GM21381 (cell line): Measurements from ENCODE around the gene C8G.

Experiments
- ATAC-seq: cut with Tn5 transposase; IDR thresholded peaks from one replicate; pipeline ENCODE4 v1.9.1; 2021; ENCODE audit warnings: mild to moderate bottlenecking, moderate library complexity; ENCODE audit not compliant: unreplicated experiment

Gene C8G

DNA sequence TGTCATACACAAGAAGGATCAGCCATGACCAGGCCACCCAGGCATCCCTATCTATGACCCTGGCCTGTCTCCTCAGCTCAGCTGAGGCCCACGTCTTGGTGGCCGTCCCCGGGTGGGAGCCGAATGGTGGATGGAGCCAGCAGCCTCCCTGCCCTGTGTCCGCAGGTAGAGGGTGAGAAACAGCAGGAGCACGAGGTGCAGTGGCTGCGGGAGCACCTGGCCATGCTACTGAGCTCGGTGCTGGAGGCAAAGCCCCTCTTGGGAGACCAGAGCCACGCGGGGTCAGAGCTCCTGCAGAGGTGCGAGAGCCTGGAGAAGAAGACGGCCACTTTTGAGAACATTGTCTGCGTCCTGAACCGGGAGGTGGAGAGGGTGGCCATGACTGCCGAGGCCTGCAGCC is 25.0 kb upstream of the C8G start:
- no peak for ATAC-seq

DNA sequence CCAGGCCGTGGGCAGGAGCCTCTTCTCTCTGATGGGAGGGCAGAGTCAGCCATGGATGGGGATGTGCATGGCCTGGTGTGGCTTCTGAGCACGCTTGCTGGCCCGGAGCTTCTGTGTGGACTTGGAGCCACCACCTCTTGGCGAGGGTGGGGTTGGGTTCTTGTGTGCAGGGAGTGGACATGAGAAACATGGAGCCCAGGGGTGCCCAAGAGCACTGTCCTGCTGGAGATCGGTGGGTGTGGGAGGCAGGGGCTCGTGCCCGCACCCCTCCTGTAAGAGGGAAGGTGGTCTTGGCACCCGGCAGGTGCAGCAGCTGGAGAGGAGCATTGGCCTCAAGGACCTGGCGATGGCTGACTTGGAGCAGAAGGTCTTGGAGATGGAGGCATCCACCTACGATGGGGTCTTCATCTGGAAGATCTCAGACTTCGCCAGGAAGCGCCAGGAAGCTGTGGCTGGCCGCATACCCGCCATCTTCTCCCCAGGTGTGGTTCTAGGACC is 24.3 kb upstream of the C8G start:
- ATAC-seq: no peak

DNA sequence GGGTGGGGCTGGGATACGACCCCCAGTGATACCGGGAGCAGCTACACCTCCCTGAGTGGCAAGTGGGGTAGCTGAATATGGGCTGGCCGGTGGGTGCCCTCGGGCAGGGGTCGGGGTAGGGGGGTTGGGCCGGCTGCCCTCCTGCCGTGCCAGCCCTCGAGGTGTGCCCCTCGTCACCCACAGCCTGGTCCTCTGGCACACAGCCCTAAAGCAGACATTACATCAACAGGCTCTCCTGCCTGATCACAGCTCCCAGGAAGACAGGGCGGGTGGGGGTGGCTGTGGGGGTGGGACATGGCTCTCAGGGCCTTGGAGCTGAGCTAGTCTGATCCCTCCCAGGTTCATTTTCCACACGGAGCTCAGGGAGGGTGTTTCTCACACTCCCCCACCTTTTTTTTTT is 23.7 kb upstream of the C8G start:
- no peak for ATAC-seq

DNA sequence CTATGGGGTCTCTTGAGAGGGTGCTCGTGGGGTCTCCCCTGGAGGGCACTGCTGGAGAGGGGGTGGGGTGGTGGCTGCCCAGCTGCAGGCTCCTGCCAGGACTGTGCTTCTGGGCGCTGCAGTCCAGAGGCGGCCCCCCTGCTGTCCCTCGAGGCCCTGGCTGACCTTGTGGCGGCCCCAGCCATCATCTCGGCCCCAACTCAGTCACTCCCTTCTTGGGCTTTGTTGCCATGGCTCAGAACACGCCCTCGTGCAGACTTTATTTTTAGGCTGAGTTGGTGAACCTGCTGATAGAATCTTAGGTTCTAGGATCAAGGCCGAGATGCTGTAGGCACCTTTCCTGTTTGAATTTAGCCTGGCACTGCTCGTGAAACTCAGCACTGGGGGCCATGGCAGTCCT is 23.3 kb upstream of the C8G start:
- no peak for ATAC-seq

DNA sequence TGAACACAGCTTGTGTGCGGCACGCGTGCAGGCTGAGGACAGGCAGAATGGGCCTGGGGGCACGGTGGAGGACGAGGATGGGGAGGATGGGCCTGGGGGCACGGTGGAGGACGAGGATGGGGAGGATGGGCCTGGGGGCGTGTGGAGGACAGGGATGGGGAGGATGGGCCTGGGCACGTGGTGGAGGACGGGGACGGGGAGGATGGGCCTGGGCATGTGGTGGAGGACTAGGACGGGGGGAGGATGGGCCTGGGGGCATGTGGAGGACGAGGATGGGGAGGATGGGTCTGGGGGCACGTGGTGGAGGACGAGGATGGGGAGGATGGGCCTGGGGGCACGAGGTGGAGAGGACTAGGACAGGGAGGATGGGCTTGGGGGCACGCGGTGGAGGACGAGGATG is 22.5 kb upstream of the C8G start:
- ATAC-seq: no peak

DNA sequence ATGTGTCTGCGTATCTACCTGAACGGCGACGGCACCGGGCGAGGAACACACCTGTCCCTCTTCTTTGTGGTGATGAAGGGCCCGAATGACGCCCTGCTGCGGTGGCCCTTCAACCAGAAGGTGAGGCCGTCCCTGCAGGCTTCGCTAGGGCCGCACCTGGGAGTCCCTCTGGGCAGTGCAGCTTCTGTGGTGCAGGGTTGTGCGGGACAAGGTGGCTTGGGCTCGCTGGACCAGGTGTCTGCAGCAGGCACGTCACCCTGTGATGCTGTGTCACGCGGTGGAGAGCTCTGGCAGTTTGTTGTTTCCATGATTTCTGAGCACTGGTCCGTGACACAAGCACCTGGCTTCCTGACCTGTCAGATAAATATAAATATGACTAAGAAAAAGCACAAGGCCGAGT is 21.2 kb upstream of the C8G start:
- no peak for ATAC-seq

DNA sequence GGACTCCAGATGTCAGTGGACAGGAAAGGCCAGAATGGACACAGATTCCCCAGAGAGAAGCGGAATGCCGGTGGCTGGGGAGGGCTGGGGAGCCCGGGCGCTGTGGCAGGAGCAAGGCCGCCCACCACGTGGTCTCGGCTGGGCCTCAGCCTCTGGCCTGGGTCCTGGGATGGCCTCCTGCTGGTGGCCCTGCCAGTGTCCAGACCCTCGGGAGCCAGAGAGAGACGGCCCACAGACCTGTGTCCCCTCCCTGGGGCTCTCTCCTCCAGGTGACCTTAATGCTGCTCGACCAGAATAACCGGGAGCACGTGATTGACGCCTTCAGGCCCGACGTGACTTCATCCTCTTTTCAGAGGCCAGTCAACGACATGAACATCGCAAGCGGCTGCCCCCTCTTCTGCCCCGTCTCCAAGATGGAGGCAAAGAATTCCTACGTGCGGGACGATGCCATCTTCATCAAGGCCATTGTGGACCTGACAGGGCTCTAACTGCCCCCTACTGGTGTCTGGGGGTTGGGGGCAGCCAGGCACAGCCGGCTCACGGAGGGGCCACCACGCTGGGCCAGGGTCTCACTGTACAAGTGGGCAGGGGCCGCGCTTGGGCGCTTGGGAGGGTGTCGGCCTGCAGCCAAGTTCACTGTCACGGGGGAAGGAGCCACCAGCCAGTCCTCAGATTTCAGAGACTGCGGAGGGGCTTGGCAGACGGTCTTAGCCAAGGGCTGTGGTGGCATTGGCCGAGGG is 19.5 kb upstream of the C8G start:
- ATAC-seq: no peak

DNA sequence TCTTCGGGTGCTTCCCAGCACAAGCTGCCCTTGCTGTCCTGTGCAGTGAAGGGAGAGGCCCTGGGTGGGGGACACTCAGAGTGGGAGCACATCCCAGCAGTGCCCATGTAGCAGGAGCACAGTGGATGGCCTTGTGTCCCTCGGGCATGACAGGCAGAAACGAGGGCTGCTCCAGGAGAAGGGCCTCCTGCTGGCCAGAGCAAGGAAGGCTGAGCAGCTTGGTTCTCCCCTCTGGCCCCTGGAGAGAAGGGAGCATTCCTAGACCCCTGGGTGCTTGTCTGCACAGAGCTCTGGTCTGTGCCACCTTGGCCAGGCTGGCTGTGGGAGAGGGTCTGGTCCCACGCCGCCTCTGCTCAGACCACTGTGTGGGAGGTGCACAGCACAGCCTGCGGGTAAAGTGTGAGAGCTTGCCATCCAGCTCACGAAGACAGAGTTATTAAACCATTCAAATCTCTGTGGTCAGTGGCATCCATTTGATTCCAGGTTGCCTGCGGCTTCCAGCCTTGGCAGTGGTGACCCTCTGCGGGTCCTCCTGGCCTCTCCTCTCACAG is 18.8 kb upstream of the C8G start:
- ATAC-seq: no peak

DNA sequence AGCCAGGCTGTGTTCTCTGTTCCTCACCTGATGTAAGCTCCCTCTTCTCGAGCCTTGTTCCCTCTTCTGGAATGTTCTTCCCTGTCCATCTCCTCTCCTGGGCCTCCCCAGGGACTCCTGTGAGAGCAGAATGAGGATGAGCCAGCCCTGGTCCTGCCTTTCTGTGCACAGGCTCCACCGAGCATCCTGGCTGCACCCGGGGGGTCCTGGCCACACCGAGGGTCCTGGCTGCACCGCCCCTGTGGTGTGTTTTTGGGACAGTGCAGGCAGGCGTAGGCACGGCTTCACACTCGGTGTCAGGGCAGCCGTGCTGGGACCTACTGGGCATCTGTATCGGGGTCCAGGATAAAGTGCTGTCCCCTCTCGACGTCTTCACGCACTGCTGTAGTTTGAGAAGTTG is 18.3 kb upstream of the C8G start:
- no peak for ATAC-seq

DNA sequence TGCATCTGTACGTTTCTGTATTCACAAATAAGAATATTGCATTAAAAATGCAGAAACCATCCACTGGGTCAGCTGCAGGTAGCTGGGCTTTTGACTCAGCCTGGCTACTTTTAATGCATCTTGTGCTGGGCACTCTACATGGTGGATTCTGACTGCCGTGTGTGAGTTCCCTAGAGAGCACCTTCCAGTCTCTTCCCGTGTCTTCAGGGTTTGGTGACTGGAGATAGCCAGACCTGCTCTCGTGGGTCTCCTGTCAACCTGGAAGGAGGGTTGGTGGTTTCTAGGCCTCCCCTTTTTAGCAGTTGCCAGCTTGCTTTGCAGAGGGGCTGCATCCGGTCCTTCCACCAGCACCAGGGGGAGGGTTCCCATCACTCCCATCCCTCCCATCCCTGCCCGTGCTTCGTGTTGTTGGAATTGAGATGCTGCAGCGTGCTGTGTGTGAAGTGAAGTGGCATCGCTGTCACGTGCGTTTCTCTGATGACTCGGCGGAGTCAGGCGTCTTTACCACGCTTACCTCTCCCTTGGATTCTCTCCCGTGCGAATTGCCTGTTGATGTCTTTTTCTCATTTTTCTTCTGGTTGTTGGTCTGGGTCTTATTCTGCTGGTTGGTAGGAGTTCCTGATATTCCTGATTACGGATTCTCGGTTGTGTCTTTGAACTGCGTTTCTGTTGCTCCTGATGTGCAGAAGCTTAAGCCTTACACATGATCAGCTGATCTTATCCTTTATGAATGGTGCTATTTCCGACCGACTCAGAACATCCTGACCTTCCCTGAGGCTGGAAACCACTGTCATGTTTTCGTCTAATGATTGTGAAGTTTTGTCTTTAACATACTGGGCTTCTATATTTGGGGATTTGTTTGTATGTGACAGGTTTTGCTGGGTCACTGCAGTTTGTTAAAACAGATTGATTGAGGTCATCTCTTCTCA is 17.4 kb upstream of the C8G start:
- no peak for ATAC-seq

DNA sequence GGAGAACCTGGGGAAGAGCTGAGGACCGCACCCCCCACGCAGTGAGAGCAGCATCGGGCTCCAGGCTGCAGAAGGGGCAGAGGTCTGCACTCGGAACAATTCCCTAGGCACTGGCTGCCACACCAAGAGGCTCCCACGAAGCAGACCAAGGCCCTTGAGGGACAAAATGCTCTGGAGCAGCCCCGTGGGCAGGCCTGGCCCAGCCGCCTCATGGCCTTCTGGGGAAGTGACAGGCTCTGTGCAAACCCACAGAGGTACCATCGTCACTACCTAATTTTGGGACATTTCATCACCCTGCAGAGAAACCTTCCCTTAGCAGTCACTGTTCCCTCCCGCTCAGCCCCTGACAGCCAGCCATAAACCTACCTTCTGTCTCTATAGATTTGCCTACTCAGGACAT is 16.5 kb upstream of the C8G start:
- ATAC-seq: no peak

DNA sequence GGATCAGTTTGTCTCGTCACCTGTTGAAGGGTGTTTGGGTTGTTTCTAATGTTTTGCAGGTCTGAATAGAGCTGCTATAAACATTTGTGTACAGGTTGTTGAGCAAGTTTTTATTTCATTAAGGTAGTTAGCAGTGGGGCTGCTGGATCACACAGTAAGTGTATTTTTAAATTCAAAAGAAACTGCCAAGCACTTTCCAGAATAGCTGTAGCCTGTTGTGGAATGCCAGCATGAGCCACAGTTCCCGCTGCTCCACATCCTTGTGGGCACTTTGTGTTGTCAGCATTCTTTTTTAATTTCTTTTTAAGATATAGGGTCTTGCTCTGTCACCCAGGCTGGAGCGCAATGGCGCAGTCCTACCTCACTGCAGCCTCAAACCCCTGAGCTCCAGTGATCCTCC is 15.0 kb upstream of the C8G start:
- no peak for ATAC-seq

DNA sequence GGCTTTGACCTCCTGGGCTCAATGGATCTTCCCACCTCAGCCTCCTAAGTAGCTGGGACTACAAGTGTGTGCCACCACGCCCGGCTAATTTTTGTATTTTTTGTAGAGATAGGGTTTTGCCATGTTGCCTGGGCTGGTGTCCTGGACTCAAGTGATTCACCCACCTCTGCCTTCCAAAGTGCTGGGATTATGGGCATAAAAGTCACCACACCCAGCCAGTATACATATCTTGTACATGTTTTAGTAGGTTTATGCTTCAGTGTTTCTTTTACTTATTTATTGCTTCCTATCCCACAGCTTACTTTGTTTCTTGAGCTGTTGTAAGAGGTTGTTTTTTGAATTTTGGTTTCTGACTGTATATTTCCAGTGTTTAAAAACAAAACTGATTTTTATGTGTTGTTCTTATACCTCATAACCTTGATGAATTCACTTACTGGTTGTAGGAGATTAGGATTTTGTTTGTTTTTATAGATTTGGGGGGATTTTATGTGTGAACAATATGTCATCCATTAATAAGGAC is 13.4 kb upstream of the C8G start:
- ATAC-seq: no peak

DNA sequence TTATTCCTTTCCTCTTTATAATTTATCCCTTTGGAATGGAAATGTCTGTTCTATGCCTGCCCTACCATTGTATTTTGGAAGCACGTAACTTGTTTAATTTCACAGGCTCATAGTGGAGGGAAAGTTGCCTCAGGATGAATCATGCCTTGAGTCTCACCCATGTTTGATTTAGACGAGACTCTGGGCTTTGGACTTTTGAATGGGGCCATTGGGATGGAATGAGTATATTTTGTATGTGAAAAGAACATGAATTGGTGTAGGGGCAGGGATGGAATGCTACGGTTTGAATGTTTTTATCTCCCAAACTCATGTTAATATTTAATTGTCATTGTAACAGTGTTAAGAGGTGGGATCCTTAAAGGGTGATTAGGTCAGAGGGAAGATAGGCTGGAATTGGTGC is 10.8 kb upstream of the C8G start:
- ATAC-seq: no peak

DNA sequence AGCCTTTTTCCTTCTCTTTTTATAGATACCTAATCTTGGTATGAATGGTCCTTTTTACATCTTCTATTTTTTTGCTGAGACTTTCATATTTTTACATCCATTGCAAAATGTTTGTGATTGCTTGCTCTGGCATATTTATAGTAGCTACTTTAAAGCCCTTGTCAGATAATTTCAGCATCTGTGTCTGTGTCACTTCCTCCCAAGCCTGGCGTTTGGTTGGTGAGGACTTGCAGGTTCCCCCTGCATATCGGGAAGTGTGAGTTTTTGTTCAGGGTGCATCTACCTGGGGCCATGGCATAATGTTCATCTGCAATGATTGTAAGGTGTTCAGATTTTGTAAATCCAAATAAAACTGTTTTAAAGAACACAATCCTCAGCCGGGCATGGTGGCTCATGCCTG is 9.4 kb upstream of the C8G start:
- ATAC-seq: no peak

DNA sequence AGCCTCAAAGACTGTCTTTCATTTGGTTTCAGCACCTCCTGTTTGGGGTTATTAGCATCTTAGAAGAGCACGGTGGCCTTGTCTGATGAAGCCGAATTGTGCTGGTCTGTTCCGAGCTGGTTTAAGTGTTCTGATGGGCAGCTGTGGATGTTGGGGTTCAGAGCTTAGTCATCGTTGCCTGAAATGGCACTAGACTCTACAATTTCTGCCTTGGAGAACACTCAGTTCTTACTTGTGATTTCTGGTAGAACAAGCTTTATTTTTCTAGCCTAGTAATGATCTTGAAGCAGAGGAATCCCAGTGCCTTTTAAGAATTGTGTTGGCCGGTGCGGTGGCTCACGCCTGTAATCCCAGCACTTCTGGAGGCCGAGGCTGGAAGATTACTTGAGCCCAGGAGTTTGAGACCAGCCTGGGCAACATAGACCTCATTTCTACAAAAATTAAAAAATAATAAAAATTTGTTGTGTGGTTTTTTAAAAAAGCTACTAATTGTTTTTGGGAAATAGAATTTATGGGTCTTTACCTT is 8.3 kb upstream of the C8G start:
- ATAC-seq: no peak

DNA sequence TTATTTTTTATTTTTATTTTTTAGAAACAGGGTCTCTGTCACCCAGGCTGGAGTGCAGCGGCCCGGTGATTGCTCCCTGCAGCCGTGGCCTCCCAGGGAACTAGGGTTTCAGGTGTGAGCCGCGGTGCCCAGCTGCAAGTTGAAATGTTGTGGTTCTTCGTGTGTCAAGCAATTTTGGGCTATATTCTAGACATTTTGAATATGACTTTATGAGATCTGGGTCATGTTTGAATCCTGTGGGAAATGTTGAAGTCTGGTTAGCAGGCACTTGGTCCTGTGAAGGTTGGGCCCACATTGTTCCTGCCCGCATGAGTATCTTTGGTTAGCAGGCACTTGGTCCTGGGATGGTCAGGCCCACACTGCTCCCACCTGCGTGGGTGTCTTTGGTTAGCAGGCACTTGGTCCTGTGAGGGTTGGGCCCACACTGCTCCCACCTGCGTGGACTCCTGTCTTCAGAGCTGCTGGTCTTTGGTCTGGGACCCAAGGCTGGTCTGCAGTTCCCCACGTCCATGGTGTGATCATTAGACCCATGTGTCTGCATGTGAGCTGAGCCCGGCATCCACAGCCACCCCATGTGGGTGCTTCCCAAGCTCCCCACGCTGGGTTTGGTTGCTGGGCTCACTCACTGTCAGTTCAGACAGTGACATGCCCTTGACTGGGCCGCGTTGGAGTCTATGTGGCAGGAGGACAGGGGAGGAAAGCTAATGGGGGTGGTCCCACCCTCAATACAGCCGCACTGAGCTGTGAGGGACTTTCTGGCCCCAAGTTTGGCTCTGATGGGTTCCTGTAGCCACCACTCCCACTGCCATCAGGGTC is 7.6 kb upstream of the C8G start:
- ATAC-seq: no peak

DNA sequence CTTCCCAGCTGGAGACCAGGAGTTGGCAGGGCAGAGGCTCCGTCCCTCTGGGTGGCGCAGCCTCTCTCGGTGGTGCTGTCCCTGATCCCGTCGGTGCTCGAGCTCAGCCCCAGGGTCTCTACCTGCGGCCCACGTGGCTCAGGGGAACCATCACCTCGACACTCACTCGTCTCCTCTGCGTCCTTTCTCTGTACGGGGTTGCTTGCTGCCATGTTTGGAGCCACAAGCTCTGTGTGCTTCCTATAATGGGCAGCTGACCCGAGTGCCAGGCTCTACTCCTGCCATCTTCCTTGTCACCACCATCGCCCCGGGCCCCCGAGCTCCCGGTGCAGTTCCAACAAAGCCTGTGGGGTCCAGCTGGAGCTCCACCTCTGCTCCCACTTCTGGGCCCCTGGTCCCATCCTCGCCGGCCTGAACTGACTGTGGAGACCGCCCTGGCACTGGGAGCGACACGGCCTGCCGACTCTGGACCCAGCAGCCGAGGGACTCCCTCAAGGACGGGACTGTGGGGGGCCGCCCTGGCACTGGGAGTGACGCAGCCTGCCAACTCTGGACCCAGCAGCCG is 5.5 kb upstream of the C8G start:
- no peak for ATAC-seq

DNA sequence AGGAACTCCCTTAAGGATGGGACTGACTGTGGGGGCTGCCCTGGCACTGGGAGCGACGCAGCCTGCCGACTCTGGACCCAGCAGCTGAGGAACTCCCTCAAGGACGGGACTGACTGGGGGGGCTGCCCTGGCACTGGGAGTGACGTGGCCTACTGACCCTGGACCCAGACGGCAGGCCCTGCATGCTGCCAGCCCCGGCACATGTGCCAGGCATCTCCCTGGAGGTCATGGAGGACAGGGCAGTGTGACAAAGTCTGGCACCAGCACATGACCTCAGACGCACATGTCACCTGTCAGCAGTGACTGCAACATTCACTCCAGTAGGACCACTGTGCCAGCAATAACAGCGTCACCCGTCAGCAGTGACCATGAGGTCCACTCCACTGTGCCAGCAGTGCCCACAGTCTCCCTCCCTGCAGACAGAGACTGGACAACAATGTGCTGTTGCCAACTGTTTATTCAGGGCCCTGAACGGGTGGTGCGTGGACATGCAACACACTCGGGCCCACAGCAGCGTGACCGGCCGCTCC is 5.0 kb upstream of the C8G start:
- ATAC-seq: no peak
